ENCODE data around the gene WNK1. TPM values are rescaled to one million over a fixed set of nuclear protein-coding genes. Genes with fewer than 3 reads are reported as not detected.

The WNK1 gene
- polyA plus RNA-seq, 4 donors = 12.7 to 48.4 (median 20.2) TPM

GRCh38 chr12:730550-730949 lies 21.8 kb upstream of the WNK1 start:
- no peak for FAIRE-seq
- H3K36me3 ChIP-seq (ENCODE audit: control insufficient read depth in 3 of 3, insufficient read depth in 2 of 3, low read depth in 1 of 3, low read length in 3 of 3) = no peaks in the 10 kb centered on the region
- no peaks in the 10 kb centered on the region for H3K9me3 ChIP-seq (ENCODE audit: control insufficient read depth in 2 of 2, insufficient read depth in 1 of 2, low read depth in 1 of 2, low read length in 1 of 2)
- no peak for DNase-seq
- no peaks in the 10 kb centered on the region for H3K27me3 ChIP-seq (ENCODE audit: control insufficient read depth in 3 of 3, insufficient read depth in 3 of 3, low read length in 3 of 3)
- WGBS, 3 donors = 90 to 96% (median 93%) methylated on average over 9 of the region's 9 CpGs
- peaks cover 0 to 2% (median 0%) of the 10 kb centered on the region in 3 donors for H3K4me1 ChIP-seq (ENCODE audit: control insufficient read depth in 3 of 3, insufficient read depth in 2 of 3, low read depth in 1 of 3, low read length in 2 of 3)
- H3K4me3 ChIP-seq (ENCODE audit: low read depth in 1 of 3, low read length in 3 of 3) = no peak overlapping the region
- H3K27ac ChIP-seq (ENCODE audit: low read depth in 1 of 3, low read length in 2 of 3) = no peak overlapping the region

- Histone ChIP-seq H3K4me1 (ENCODE audit: control insufficient read depth in 3 of 3, insufficient read depth in 2 of 3, low read depth in 1 of 3, low read length in 2 of 3) (peaks cover 0 to 2% (median 0%) of the 10 kb centered on the region in 3 donors), H3K36me3 (ENCODE audit: control insufficient read depth in 3 of 3, insufficient read depth in 2 of 3, low read depth in 1 of 3, low read length in 3 of 3) (no peaks in the 10 kb centered on the region), H3K27me3 (ENCODE audit: control insufficient read depth in 3 of 3, insufficient read depth in 3 of 3, low read length in 3 of 3) (no peaks in the 10 kb centered on the region), H3K9me3 (ENCODE audit: control insufficient read depth in 2 of 2, insufficient read depth in 1 of 2, low read depth in 1 of 2, low read length in 1 of 2) (no peaks in the 10 kb centered on the region), H3K27ac (ENCODE audit: low read depth in 1 of 3, low read length in 2 of 3) (peak overlapping the region in 1 of 3 donors; percentile 79), H3K4me3 (ENCODE audit: low read depth in 1 of 3, low read length in 3 of 3) (no peak overlapping the region)
- WGBS, 3 donors = 18 to 49% (median 37%) methylated on average over 10 of the region's 10 CpGs
- FAIRE-seq (no peak), DNase-seq (peak in 1 of 2 donors; percentile 95)
These were observed 15.1 kb upstream of the WNK1 start for GRCh38 chr12:737122-737739.

- 85 to 94% (median 89%) methylated on average over 2 of the region's 2 CpGs for WGBS, 3 donors
- no peak for FAIRE-seq
- H3K27me3 ChIP-seq (ENCODE audit: control insufficient read depth in 3 of 3, insufficient read depth in 3 of 3, low read length in 3 of 3) = no peaks in the 10 kb centered on the region
These were observed 13.7 kb upstream of the WNK1 start for GRCh38 chr12:738712-739111.

GRCh38 chr12:739349-739748 lies 13.0 kb upstream of the WNK1 start:
- Histone ChIP-seq H3K36me3 (ENCODE audit: control insufficient read depth in 3 of 3, insufficient read depth in 2 of 3, low read depth in 1 of 3, low read length in 3 of 3) (no peaks in the 10 kb centered on the region), H3K4me1 (ENCODE audit: control insufficient read depth in 3 of 3, insufficient read depth in 2 of 3, low read depth in 1 of 3, low read length in 2 of 3) (peaks cover 0 to 2% (median 0%) of the 10 kb centered on the region in 3 donors), H3K27ac (ENCODE audit: low read depth in 1 of 3, low read length in 2 of 3) (no peak overlapping the region), H3K9me3 (ENCODE audit: control insufficient read depth in 2 of 2, insufficient read depth in 1 of 2, low read depth in 1 of 2, low read length in 1 of 2) (no peaks in the 10 kb centered on the region), H3K4me3 (ENCODE audit: low read depth in 1 of 3, low read length in 3 of 3) (no peak overlapping the region), H3K27me3 (ENCODE audit: control insufficient read depth in 3 of 3, insufficient read depth in 3 of 3, low read length in 3 of 3) (no peaks in the 10 kb centered on the region)
- DNase-seq (no peak), FAIRE-seq (no peak)
- 89 to 93% (median 89%) methylated on average over 9 of the region's 9 CpGs for WGBS, 3 donors

More at GRCh38 chr12:738712-739111, 13.7 kb upstream of the WNK1 start:
- Histone ChIP-seq H3K27ac (ENCODE audit: low read depth in 1 of 3, low read length in 2 of 3) (no peak overlapping the region), H3K4me3 (ENCODE audit: low read depth in 1 of 3, low read length in 3 of 3) (no peak overlapping the region), H3K36me3 (ENCODE audit: control insufficient read depth in 3 of 3, insufficient read depth in 2 of 3, low read depth in 1 of 3, low read length in 3 of 3) (no peaks in the 10 kb centered on the region), H3K4me1 (ENCODE audit: control insufficient read depth in 3 of 3, insufficient read depth in 2 of 3, low read depth in 1 of 3, low read length in 2 of 3) (peaks cover 0 to 2% (median 0%) of the 10 kb centered on the region in 3 donors), H3K9me3 (ENCODE audit: control insufficient read depth in 2 of 2, insufficient read depth in 1 of 2, low read depth in 1 of 2, low read length in 1 of 2) (no peaks in the 10 kb centered on the region)
- no peak for DNase-seq

GRCh38 chr12:740921-741320 lies 11.5 kb upstream of the WNK1 start:
- no peak overlapping the region for H3K27ac ChIP-seq (ENCODE audit: low read depth in 1 of 3, low read length in 2 of 3)
- 72 to 81% (median 77%) methylated on average over 6 of the region's 6 CpGs for WGBS, 3 donors
- H3K36me3 ChIP-seq (ENCODE audit: control insufficient read depth in 3 of 3, insufficient read depth in 2 of 3, low read depth in 1 of 3, low read length in 3 of 3) = no peaks in the 10 kb centered on the region
- no peaks in the 10 kb centered on the region for H3K9me3 ChIP-seq (ENCODE audit: control insufficient read depth in 2 of 2, insufficient read depth in 1 of 2, low read depth in 1 of 2, low read length in 1 of 2)
- peaks cover 0 to 2% (median 0%) of the 10 kb centered on the region in 3 donors for H3K4me1 ChIP-seq (ENCODE audit: control insufficient read depth in 3 of 3, insufficient read depth in 2 of 3, low read depth in 1 of 3, low read length in 2 of 3)
- H3K4me3 ChIP-seq (ENCODE audit: low read depth in 1 of 3, low read length in 3 of 3) = no peak overlapping the region
- no peak for DNase-seq
- H3K27me3 ChIP-seq (ENCODE audit: control insufficient read depth in 3 of 3, insufficient read depth in 3 of 3, low read length in 3 of 3) = no peaks in the 10 kb centered on the region
- no peak for FAIRE-seq

GRCh38 chr12:749751-750270 lies 2.6 kb upstream of the WNK1 start:
- Histone ChIP-seq H3K27me3 (ENCODE audit: control insufficient read depth in 3 of 3, insufficient read depth in 3 of 3, low read length in 3 of 3) (no peaks in the 10 kb centered on the region), H3K36me3 (ENCODE audit: control insufficient read depth in 3 of 3, insufficient read depth in 2 of 3, low read depth in 1 of 3, low read length in 3 of 3) (peaks cover 0 to 4% (median 0%) of the 10 kb centered on the region in 3 donors), H3K9me3 (ENCODE audit: control insufficient read depth in 2 of 2, insufficient read depth in 1 of 2, low read depth in 1 of 2, low read length in 1 of 2) (no peaks in the 10 kb centered on the region), H3K4me1 (ENCODE audit: control insufficient read depth in 3 of 3, insufficient read depth in 2 of 3, low read depth in 1 of 3, low read length in 2 of 3) (peaks cover 0 to 8% (median 0%) of the 10 kb centered on the region in 3 donors), H3K4me3 (ENCODE audit: low read depth in 1 of 3, low read length in 3 of 3) (no peak overlapping the region), H3K27ac (ENCODE audit: low read depth in 1 of 3, low read length in 2 of 3) (no peak overlapping the region)
- no peak for DNase-seq
- no peak for FAIRE-seq
- WGBS, 3 donors = 72 to 82% (median 80%) methylated on average over 1 of the region's 1 CpG

- Histone ChIP-seq H3K27me3 (ENCODE audit: control insufficient read depth in 3 of 3, insufficient read depth in 3 of 3, low read length in 3 of 3) (no peaks in the 10 kb centered on the region), H3K9me3 (ENCODE audit: control insufficient read depth in 2 of 2, insufficient read depth in 1 of 2, low read depth in 1 of 2, low read length in 1 of 2) (no peaks in the 10 kb centered on the region), H3K4me3 (ENCODE audit: low read depth in 1 of 3, low read length in 3 of 3) (peak overlapping the region in 2 of 3 donors; percentile 51 to 52), H3K36me3 (ENCODE audit: control insufficient read depth in 3 of 3, insufficient read depth in 2 of 3, low read depth in 1 of 3, low read length in 3 of 3) (peaks cover 0 to 4% (median 0%) of the 10 kb centered on the region in 3 donors), H3K4me1 (ENCODE audit: control insufficient read depth in 3 of 3, insufficient read depth in 2 of 3, low read depth in 1 of 3, low read length in 2 of 3) (peaks cover 0 to 8% (median 0%) of the 10 kb centered on the region in 3 donors), H3K27ac (ENCODE audit: low read depth in 1 of 3, low read length in 2 of 3) (peak overlapping the region in 2 of 3 donors; percentile 75 to 80)
- WGBS, 3 donors = 1 to 2% (median 2%) methylated on average over 7 of the region's 7 CpGs
- DNase-seq = no peak
- FAIRE-seq = no peak
These were observed 1.8 kb upstream of the WNK1 start for GRCh38 chr12:750366-751191.

GRCh38 chr12:751192-751998 lies 984 bp upstream of the WNK1 start:
- peak; percentile 90 to 95 for DNase-seq
- H3K4me1 ChIP-seq (ENCODE audit: control insufficient read depth in 3 of 3, insufficient read depth in 2 of 3, low read depth in 1 of 3, low read length in 2 of 3) = peaks cover 0 to 8% (median 0%) of the 10 kb centered on the region in 3 donors
- H3K27ac ChIP-seq (ENCODE audit: low read depth in 1 of 3, low read length in 2 of 3) = peak overlapping the region; percentile 43 to 80 (median 75)
- no peaks in the 10 kb centered on the region for H3K9me3 ChIP-seq (ENCODE audit: control insufficient read depth in 2 of 2, insufficient read depth in 1 of 2, low read depth in 1 of 2, low read length in 1 of 2)
- H3K36me3 ChIP-seq (ENCODE audit: control insufficient read depth in 3 of 3, insufficient read depth in 2 of 3, low read depth in 1 of 3, low read length in 3 of 3) = peaks cover 0 to 4% (median 0%) of the 10 kb centered on the region in 3 donors
- FAIRE-seq = no peak
- 0 to 1% (median 1%) methylated on average over 42 of the region's 42 CpGs for WGBS, 3 donors
- H3K4me3 ChIP-seq (ENCODE audit: low read depth in 1 of 3, low read length in 3 of 3) = peak overlapping the region; percentile 17 to 52 (median 51)
- no peaks in the 10 kb centered on the region for H3K27me3 ChIP-seq (ENCODE audit: control insufficient read depth in 3 of 3, insufficient read depth in 3 of 3, low read length in 3 of 3)
